ENCODE measurements around the gene TSPO.

Gene TSPO

DNA sequence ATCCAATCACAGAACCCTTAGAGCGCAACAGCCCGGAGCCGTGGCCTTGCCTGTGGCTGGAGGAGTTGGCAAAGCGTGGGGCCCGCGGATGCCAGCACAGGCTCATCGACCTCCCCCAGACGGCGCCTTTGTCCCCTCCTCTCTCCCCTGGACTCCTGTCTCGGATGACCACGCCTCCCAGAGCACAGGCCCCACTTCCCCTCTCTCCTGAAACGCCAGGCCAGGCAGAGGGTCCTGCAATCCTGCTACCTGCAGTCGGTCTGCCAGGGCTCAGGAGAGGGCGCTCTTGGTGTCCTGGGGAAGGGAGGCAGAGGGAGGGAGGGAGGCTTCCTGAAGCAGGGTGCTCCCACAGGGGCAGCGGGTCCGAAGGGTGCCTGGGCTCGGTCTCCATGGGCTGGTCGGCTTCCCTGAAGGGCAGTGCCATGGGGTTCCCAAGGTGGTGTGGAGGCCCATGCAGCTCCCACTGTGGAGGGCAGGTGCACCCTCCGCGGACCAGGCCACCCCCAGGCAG, 52.2 kb downstream of the TSPO start:
- no peak for DNase-seq

DNA sequence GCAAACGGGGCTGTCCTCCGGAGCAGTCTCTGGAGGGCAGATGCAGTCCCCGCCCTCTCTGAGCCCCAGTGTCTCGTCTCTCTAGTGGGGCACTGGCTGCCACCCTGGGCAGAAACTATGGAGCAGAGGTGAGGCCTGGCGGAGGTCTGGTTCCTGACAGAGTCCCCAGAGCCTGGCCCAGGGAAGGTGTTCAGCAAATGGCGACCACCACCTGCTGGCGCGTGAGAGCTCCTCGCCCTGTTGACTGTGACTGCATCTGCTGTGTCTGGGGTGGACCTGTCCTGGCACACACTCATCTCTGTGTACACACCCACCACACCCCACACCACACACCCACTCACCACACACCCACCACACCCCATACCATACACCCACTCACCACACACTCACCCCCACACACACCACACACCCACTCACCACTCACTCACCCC, 53.9 kb downstream of the TSPO start:
- DNase-seq, result no peak

DNA sequence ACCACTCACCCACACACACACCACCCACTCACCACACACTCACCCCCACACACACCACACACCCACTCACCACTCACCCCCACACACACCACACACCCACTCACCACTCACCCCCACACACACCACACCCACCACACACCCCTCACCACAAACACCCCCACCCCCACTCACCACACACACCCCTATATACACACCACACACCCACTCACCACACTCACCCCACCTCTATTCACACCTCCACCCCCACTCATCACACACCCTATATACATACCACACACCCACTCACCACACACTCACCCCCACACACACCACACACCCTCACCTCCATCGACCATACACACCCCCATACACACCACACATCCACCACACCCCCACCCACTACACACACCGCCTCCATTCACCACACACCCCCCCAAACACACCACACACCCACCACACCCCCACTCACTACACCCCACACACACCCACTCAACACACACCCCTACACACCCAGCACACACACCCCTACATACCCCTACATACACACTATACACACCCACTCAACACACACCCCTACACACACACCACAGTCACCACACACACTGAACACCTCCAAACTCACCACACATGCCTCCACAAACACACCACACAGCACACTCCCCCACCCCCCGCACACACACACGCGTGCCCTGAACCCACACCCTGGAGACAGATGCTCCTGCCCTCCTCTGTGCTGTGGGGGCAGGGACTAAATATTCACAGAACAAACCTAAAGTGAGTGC, 54.6 kb downstream of the TSPO start:
- no peak for DNase-seq

DNA sequence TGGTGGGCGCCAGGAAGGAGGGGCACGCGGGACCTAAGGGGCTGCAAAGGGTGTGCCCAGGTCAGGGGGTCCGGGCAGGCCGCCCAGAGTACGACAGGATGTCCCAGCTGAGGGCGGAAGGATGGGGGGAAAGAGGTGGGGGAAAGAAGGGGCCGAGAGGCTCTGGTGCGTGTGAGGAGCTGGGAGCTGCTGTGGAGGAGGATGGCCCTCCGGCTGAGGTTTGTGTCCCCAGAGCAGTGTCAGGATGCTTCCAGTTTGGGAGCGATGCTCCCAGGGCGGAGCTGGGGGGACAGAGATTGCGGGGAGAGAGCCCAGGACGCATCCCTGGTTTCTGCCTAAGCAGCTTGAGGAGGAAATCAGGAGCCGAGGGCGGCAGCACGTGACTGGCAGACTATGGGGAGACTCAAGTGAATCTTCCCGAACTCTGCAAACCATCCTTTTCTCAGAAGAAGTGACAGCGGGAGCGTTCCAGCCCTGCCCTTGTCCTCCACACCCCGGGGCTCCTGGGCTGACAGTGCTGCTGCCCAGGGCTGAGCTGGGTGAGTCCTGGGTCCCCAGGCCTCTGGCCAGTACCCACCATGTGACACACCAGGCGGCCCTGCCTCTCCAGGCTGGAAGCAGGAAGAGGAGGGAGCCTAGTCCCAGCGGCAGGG, 55.3 kb downstream of the TSPO start:
- no peak for DNase-seq

DNA sequence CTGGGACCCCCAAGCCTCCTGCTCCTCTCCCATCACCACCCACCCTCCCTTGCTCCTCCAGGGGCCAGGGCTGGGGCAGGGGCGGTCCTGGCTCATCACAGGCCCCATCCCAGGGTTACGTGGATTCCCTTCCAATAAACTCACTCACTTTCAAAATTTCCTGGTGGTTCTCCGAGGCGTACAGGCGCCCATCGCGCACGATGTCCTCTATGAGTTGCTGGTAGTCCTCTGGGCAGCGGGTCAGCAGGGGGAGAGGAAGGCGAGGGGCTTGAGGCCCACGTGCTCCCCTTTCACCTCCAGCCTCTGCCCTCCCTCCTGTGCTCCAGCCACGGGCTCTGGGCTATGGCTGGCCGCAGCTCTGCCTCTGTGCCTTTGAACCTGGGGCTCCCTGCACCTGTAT, 56.0 kb downstream of the TSPO start:
- DNase-seq, result no peak

DNA sequence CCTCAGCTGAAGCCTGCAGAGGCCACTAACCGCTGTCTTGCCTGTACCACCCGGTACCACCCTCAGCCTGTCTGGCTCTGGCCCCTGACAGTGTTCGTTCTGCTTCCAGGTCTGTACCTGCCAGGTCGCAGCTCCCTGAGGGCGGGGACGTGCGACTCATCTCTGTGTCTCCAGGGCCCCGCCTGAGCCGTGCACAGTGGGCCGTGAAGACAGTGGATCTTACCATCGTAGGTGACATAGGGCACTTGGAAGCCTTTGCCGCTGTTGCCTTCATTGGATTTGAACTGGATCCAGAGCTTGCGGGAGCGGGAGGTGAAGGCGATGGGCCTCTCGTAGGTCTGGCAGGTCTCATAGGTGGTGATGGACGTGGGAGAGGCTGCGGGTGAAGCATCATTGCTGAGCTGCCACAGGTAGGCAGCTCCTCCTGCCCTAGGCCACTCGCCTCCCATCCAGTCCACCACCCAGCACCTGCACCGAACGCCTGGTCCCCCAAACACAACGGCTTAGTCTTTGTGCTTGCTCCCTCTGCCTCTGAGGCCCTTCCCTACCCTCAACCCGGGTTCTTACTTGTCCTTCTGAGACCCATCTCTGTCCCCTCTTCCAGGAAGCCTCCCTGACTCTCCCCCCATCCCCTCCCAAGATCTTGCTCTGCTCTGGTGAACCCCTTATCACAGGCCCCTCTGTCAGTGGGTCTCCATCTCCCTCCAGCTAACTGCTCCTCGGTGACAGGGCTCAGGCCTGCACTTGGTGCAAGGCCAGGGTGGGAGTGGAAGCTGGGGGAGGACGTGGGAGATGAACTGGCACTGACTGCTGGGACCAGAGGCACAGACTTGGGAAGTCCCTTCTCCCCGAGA, 56.7 kb downstream of the TSPO start:
- DNase-seq, result no peak

DNA sequence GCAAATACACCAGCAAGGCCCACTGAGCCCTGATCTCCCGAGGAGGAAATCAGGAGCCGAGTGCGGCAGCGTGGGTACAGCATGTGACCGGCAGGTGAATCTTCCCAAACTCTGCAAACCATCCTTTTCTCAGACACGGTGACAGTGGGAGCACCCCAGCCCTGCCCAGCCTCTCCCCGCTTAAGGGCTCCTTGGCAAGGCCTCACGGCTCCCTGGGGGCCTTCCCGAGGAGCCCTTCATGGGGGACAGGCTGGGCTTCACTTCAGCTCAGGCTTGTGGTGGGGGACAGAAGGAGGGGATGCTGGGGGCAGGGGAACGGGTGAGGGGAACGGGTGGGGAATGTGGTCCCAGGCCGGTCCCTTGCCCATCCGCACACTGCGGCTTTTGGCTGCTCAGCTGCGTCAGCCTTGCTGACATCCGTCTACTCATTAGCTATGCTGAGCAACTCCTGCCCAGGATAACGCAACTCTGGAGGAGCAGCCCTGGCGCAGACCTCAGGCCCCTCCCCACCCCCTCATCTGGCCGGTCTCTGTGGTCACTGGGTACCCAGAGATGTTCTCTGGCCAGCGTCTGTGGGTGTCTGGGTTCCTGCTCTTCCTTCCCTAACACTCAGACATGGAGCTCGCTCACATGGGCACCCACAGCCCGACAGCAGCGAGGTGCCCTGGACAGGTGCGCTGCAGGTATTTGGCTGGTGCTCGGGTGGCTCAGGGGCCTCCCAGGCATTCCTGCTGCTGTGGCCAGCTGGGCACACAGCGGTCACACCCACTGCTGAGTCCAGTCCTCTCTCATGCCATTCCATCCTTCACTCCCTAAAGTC, 57.6 kb downstream of the TSPO start:
- DNase-seq, result no peak

DNA sequence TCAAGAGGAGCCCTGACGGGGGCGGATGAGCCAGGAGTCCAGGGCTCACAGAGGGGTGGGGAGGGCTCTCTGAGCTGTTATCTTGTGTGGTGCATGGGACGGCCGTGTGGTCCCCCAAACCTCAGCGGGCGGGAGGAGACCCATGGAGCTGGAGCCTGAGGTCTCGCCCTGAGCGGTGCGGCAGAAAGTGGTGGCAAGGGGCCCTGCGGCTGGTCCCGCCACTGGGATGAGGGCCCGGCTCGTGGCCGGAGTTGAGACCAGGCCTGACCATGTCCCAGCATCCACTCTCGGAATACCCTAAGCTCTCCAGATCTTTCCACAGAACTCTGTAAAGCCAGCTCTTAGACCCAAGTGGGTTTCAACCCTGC, 58.1 kb downstream of the TSPO start:
- no peak for DNase-seq

DNA sequence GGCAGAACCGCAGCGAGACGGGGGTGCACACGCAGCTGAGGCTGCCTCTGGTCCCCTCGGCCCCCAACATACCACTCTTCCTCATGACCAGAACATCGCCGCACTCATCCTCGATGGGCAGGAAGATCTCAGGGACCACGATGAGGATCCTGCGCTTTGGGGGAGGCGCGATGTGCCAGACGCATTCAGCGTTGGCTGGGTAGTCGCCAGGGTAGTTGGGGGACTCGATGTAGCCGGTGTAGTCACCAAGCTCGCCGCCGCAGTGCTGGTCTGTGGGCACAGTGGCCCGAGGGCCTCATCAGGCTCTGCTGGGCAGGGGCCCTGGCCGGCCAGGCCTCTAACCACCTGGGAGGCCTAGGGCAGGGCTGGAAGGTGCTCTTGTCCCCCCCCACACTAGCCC, 58.6 kb downstream of the TSPO start:
- DNase-seq, result no peak

DNA sequence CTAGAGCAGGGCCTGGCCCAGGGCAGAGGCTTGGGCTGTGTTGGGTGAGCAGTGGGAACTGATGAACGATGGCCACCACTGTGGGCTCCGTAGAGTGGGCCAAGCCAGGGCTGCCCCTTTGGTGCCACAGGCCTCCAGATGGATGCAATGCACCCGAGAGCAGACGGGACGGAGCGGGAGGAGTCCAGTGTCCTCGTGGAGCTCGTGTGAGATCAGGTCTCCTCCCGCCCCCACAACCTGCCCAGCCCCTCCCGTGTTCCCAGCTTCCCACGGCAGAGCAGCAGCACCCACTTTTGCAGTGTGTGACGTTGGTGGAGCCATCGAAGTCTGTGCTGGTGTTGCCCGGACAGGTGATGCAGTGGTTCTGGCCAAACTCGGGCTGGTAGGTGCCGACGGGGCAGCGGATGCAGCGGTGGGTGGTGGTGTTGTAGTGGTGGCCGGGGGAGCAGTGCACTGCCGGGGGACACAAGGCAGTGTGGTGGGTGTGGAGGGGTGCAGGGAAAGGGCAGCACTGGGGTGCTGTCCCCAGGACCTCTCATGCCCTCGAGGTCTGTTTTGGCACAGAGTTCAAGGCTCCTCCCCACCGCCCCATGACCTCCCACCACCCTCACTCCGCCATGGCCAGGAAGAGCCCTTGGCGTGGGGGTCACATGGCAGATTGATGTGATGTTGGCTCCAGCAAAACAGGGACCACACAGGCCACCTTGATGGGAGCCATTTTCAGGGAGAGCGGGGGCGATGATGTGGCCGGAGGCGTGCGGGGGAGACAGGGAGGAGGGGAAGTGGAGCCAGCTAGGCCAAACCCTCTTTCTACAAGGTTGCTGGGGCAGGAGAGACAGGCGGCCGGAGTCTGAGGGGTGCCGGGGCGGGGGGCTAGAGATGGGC, 59.5 kb downstream of the TSPO start:
- DNase-seq, result no peak

DNA sequence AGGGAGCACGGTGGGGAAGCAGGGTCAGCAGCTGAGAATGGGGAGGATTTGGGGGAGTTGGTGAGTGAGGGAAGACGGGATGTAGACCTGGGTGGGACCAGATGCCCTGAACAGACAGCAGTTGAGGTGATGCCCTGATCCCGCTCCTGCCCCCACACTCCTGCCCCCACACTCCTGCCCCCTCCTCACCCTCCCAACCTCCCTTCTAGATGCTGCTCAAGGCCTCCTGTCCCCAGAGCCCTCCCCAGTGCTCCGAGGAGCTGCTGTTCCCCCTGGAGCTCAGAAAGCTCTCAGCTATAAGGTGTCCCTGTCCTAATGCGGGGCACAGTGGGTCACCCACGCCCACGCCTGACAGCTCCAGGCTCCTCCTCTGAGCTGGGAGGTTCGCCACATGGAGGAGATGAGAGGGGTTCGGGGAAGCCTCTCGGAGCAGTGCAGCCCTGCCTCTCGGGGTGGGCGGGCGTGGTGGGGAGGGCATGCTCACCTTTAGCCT, 60.6 kb downstream of the TSPO start:
- no peak for DNase-seq

DNA sequence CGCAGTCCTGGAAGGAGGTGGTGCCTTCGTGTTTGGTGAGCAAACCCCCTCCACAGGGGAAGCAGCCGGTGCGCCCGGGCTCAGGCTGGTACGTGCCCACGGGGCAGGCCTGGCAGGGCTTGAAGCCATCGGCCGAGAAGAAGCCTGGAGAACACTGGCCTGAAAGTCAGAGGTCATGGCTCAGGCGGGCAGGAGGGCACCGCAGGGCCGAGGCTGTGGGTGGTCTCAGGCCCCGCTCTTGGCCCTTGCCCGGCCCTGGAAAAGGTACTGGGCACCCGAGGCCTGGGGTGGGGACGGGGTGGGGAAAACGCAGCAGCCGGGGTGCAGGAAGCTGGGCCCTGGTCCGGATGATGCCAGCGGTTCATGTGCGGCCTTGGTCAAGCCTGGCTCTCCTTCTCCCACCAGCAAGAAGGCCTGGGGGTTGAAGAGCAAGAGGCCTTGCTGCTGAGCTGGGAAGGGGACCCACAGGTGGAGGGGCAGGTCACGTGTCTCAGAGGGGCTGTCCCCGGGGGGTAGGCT, 61.1 kb downstream of the TSPO start:
- DNase-seq, result no peak

All from suppressor macrophage treated with lipopolysaccharide for 4 hours (primary cell).